Uterus (tissue), 4 donors: ENCODE results near the gene CDK12. TPM values are rescaled to one million over a fixed set of nuclear protein-coding genes. Genes with fewer than 3 reads are reported as not detected.
"Not testable (repeated sequence)": the region's sequence is repeated elsewhere in the genome, so short reads cannot be mapped to it uniquely, and the experiment has no call there.

Experiments used
- DNase-seq, 2 donors: peaks; one replicate each; pipeline ENCODE4 v3.0.0-alpha.2; 2019 to 2020
- H3K27ac ChIP-seq, 2 donors: fragments of 200-600 bp; sonication (generic); 1 replicate in 1 of 2; 2 replicates in 1 of 2; pipeline ENCODE4 v1.5.1; 2016 to 2018
- H3K27me3 ChIP-seq, 2 donors: fragments of 200-600 bp; sonication (generic); one replicate each; pipeline ENCODE4 v1.5.1; 2018 to 2019; ENCODE audit warnings: control low read depth in 1 of 2
- H3K36me3 ChIP-seq, 2 donors: fragments of 200-600 bp; sonication (generic); one replicate each; pipeline ENCODE4 v1.5.1; 2019; ENCODE audit warnings: control low read depth in 1 of 2
- H3K4me1 ChIP-seq, 2 donors: fragments of 200-600 bp; sonication (generic); one replicate each; pipeline ENCODE4 v1.5.1; 2018 to 2019; ENCODE audit warnings: control low read depth in 1 of 2
- H3K4me3 ChIP-seq, 2 donors: fragments of 200-600 bp; sonication (generic); 1 replicate in 1 of 2; 2 replicates in 1 of 2; pipeline ENCODE4 v1.5.1; 2018 to 2019; ENCODE audit warnings: mild to moderate bottlenecking in 1 of 2
- H3K9me3 ChIP-seq, 2 donors: fragments of 200-600 bp; sonication (generic); one replicate each; pipeline ENCODE4 v1.5.1; 2019; ENCODE audit warnings: control low read depth in 1 of 2
- CTCF ChIP-seq, 4 experiments: fragments of 200-600 bp in 2 of 4; fragments of 450-650 bp in 2 of 4; sonication (generic) in 2 of 4; IDR thresholded peaks; one replicate each; pipeline ENCODE4 v1.5.1; 2016 to 2019; ENCODE audit warnings: antibody characterized with exemption in 4 of 4, mild to moderate bottlenecking in 2 of 4, moderate library complexity in 1 of 4
- POLR2A ChIP-seq, 2 donors: fragments of 450-650 bp; IDR thresholded peaks; one replicate each; pipeline ENCODE4 v1.6.1; 2016; ENCODE audit warnings: antibody characterized with exemption in 2 of 2, mild to moderate bottlenecking in 1 of 2, moderate library complexity in 1 of 2
- intact Hi-C: fragments of 100-400 bp; cut with DNase I; formaldehyde crosslinking; loops from one replicate; pipeline ENCODE4 v1.15.1; 2023; ENCODE audit warnings: low total_unique reads
- total RNA-seq, 4 donors: library from RNA; depleted of rRNA in 3 of 4; stranded (reverse); fragments of >200 nt in 3 of 4; gene quantifications; one replicate each; pipeline versions ENCODE4 v1.1.0 to v1.2.4, GENCODE V29; 2014 to 2023
- donor health status: DM: yes; HTN: yes; CAD: no.

CDK12 gene
- total RNA-seq, 4 donors from 2014 or later, result 17.9 to 86.0 (median 27.2) TPM

GRCh38 chr17:39462631-39463375, 1.5 kb downstream of the CDK12 start:
- Histone ChIP-seq H3K27ac (peak overlapping the region; percentile 93 to 98), H3K9me3 (no peaks in the 10 kb centered on the region), H3K27me3 (no peaks in the 10 kb centered on the region), H3K36me3 (no peaks in the 10 kb centered on the region), H3K4me3 (peak overlapping the region; percentile 71 to 92), H3K4me1 (peaks cover 4 to 11% of the 10 kb centered on the region in 2 donors)
- intact Hi-C loops, result no loop called here
- TF ChIP-seq POLR2A (IDR thresholded peaks at IDR 0.05) (no peak), CTCF (IDR thresholded peaks at IDR 0.05) (no peak)
- no peak for DNase-seq

GRCh38 chr17:39464639-39465181, 3.4 kb downstream of the CDK12 start:
- H3K4me3 ChIP-seq, result peak overlapping the region in 1 of 2 donors; percentile 71
- H3K36me3 ChIP-seq, intact Hi-C loops, DNase-seq, H3K9me3 ChIP-seq, H3K27me3 ChIP-seq, H3K27ac ChIP-seq: not testable (repeated sequence)
- peaks cover 4 to 11% of the 10 kb centered on the region in 2 donors for H3K4me1 ChIP-seq

GRCh38 chr17:39468610-39469009, 7.3 kb downstream of the CDK12 start:
- H3K27me3 ChIP-seq, H3K9me3 ChIP-seq, intact Hi-C loops, H3K4me3 ChIP-seq, H3K27ac ChIP-seq, H3K36me3 ChIP-seq, DNase-seq: not testable (repeated sequence)
- H3K4me1 ChIP-seq, result peaks cover 4 to 11% of the 10 kb centered on the region in 2 donors

- intact Hi-C loops, result no loop called here
- no peaks in the 10 kb centered on the region for H3K4me1 ChIP-seq
- no peaks in the 10 kb centered on the region for H3K9me3 ChIP-seq
- no peaks in the 10 kb centered on the region for H3K36me3 ChIP-seq
- H3K27me3 ChIP-seq, result no peaks in the 10 kb centered on the region
- H3K27ac ChIP-seq, result no peak overlapping the region
- no peak overlapping the region for H3K4me3 ChIP-seq
- no peak for TF ChIP-seq CTCF (IDR thresholded peaks at IDR 0.05)
- TF ChIP-seq POLR2A (IDR thresholded peaks at IDR 0.05), result no peak
- DNase-seq, result no peak
Measured at GRCh38 chr17:39473310-39473709, 12.0 kb downstream of the CDK12 start.

- H3K4me1 ChIP-seq, H3K36me3 ChIP-seq, DNase-seq, H3K4me3 ChIP-seq, intact Hi-C loops, H3K27me3 ChIP-seq, H3K9me3 ChIP-seq, H3K27ac ChIP-seq: not testable (repeated sequence)
Measured at GRCh38 chr17:39479631-39480030, 18.3 kb downstream of the CDK12 start.

GRCh38 chr17:39483506-39483905, 22.2 kb downstream of the CDK12 start:
- no peak overlapping the region for H3K4me3 ChIP-seq
- no peak overlapping the region for H3K27ac ChIP-seq
- intact Hi-C loops, result no loop called here
- H3K9me3 ChIP-seq, result no peaks in the 10 kb centered on the region
- TF ChIP-seq POLR2A (IDR thresholded peaks at IDR 0.05), result no peak
- TF ChIP-seq CTCF (IDR thresholded peaks at IDR 0.05), result no peak
- no peaks in the 10 kb centered on the region for H3K4me1 ChIP-seq
- no peaks in the 10 kb centered on the region for H3K27me3 ChIP-seq
- no peaks in the 10 kb centered on the region for H3K36me3 ChIP-seq
- no peak for DNase-seq
